PFSK-1 (cell line): ENCODE data around the gene NFIL3.

Source experiments
- FOXP2 ChIP-seq: optimal IDR thresholded peaks from 2 replicates; pipeline ENCODE3; 2011; ENCODE audit warnings: borderline replicate concordance, control low read depth, inconsistent platforms; ENCODE audit not compliant: insufficient read depth; ENCODE audit errors: extremely low read length, extremely low read depth
- POLR2AphosphoS5 ChIP-seq: IDR thresholded peaks from 2 replicates; pipeline ENCODE4 v1.6.1; 2012; ENCODE audit warnings: low read depth, mild to moderate bottlenecking, control low read depth, low read length, moderate library complexity
- REST ChIP-seq, 2 experiments: IDR thresholded peaks; 2 replicates each; pipeline versions ENCODE4 v1.6.1 to v1.8.0; 2011 to 2012; ENCODE audit warnings: low read depth in 2 of 2, low read length in 2 of 2, control low read depth in 1 of 2, inconsistent platforms in 1 of 2, mild to moderate bottlenecking in 1 of 2, moderate library complexity in 1 of 2; ENCODE audit not compliant: insufficient read depth in 1 of 2
- SIN3A ChIP-seq: IDR thresholded peaks from 2 replicates; pipeline ENCODE4 v1.6.1; 2012; ENCODE audit warnings: mild to moderate bottlenecking, low read length, moderate library complexity, borderline replicate concordance; ENCODE audit not compliant: insufficient read depth

GRCh38 chr9:91424403-91425176, 958 bp upstream of the NFIL3 start:
- TF ChIP-seq POLR2AphosphoS5: no peak
- no peak for TF ChIP-seq FOXP2
- no peak for TF ChIP-seq REST (IDR thresholded peaks at IDR 0.05; ENCODE audit: insufficient read depth in 1 of 2, low read depth in 2 of 2, low read length in 2 of 2)
- TF ChIP-seq SIN3A: no peak
